ENCODE results near the gene SCP2. TPM values are rescaled to one million over a fixed set of nuclear protein-coding genes. Genes with fewer than 3 reads are reported as not detected.

Gene SCP2
- total and polyA plus RNA-seq, 9 donors = 69.7 to 85.3 (median 75.2) TPM

DNA sequence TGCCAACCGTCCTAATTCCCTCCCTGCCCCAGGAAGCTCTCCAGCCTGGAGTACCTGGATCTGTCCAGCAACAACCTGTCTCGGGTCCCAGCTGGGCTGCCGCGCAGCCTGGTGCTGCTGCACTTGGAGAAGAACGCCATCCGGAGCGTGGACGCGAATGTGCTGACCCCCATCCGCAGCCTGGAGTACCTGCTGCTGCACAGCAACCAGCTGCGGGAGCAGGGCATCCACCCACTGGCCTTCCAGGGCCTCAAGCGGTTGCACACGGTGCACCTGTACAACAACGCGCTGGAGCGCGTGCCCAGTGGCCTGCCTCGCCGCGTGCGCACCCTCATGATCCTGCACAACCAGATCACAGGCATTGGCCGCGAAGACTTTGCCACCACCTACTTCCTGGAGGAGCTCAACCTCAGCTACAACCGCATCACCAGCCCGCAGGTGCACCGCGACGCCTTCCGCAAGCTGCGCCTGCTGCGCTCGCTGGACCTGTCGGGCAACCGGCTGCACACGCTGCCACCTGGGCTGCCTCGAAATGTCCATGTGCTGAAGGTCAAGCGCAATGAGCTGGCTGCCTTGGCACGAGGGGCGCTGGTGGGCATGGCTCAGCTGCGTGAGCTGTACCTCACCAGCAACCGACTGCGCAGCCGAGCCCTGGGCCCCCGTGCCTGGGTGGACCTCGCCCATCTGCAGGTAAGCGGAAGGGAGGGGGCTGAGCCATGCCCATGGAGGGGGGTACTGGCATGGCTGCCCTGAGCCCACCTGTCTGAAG is 151.4 kb downstream of the SCP2 start:
- WGBS (ENCODE audit: insufficient coverage) = 93% methylated on average over 46 of the region's 46 CpGs

DNA sequence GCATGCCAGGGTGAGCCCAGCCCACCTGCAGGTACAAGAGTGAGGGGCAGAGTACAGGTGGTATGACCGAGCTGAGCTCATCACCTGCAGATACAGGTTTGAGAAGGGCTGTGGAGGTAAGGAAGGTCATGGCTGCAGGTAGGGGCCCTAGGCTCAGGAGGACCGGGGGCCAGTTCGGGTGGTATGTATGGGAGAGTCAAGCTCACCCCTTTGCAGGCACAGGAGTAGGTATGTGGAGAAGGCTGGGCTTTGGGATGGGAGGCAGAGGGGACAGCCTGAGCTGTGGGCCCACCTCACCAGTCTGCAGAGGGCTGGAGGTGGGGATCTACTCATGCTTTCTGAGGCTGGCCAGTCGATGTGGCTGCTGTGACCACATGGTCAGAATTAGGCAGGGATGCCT is 152.2 kb downstream of the SCP2 start:
- H3K36me3 ChIP-seq (ENCODE audit: control insufficient read depth, insufficient read depth, low read length) = no peaks in the 10 kb centered on the region
- DNase-seq = no peak
- no peaks in the 10 kb centered on the region for H3K27me3 ChIP-seq (ENCODE audit: control insufficient read depth, insufficient read depth, low read length)
- no peaks in the 10 kb centered on the region for H3K9me3 ChIP-seq (replicated peaks; ENCODE audit: control insufficient read depth, low read depth, low read length)
- H3K27ac ChIP-seq (ENCODE audit: low read length) = no peak overlapping the region
- 91% methylated on average over 3 of the region's 4 CpGs for WGBS (ENCODE audit: insufficient coverage)
- peaks cover 9% of the 10 kb centered on the region for H3K4me1 ChIP-seq (ENCODE audit: control insufficient read depth, insufficient read depth, low read length)
- H3K4me3 ChIP-seq (ENCODE audit: low read length) = no peak overlapping the region

More for the DNA sequence above, 151.4 kb downstream of the SCP2 start:
- no peak for DNase-seq
- no peaks in the 10 kb centered on the region for H3K9me3 ChIP-seq (replicated peaks; ENCODE audit: control insufficient read depth, low read depth, low read length)
- H3K27me3 ChIP-seq (ENCODE audit: control insufficient read depth, insufficient read depth, low read length) = no peaks in the 10 kb centered on the region
- no peaks in the 10 kb centered on the region for H3K36me3 ChIP-seq (ENCODE audit: control insufficient read depth, insufficient read depth, low read length)
- H3K4me3 ChIP-seq (ENCODE audit: low read length) = no peak overlapping the region
- H3K27ac ChIP-seq (ENCODE audit: low read length) = no peak overlapping the region
- peaks cover 14% of the 10 kb centered on the region for H3K4me1 ChIP-seq (ENCODE audit: control insufficient read depth, insufficient read depth, low read length)

DNA sequence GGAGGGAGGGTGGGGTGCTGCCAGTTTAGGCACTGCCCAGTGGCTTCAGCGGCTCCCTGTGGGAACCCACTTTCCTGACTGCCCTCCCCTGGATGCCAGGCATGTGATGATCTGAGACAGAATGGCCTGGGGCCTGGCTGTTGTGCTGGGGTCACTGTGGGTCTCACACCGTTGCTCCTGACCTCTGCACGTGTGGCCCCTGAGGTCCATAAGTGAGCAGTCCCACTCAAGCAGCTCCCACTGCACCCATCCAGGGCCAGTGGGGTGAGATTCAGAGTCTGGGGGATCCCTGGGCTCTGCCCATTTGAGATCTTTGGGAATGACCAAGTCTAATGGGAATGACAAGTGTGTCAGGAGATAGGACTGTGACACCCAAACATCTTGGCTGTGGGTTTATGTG is 153.0 kb downstream of the SCP2 start:
- DNase-seq = no peak
- Histone ChIP-seq H3K4me1 (ENCODE audit: control insufficient read depth, insufficient read depth, low read length) (peaks cover 5% of the 10 kb centered on the region), H3K36me3 (ENCODE audit: control insufficient read depth, insufficient read depth, low read length) (no peaks in the 10 kb centered on the region), H3K9me3 (replicated peaks; ENCODE audit: control insufficient read depth, low read depth, low read length) (no peaks in the 10 kb centered on the region), H3K4me3 (ENCODE audit: low read length) (no peak overlapping the region), H3K27ac (ENCODE audit: low read length) (no peak overlapping the region), H3K27me3 (ENCODE audit: control insufficient read depth, insufficient read depth, low read length) (no peaks in the 10 kb centered on the region)
- WGBS (ENCODE audit: insufficient coverage) = 100% methylated on average over 1 of the region's 3 CpGs

DNA sequence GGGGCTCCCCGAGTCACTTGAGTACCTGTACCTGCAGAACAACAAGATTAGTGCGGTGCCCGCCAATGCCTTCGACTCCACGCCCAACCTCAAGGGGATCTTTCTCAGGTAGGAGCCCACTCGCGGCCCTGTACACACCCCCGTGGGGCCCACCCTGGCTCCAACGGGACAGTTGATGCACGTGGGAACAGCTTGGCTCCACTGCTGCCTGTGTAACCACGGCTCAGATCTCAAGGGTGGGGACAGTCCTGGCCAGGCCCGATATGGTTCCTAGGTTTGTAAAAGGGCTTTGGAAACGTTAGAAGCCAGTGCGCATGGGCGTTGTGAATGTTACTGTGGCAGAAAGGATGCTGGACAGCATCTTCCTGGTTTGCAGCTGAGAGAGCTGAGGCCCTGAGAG is 153.7 kb downstream of the SCP2 start:
- H3K9me3 ChIP-seq (replicated peaks; ENCODE audit: control insufficient read depth, low read depth, low read length) = no peaks in the 10 kb centered on the region
- no peaks in the 10 kb centered on the region for H3K36me3 ChIP-seq (ENCODE audit: control insufficient read depth, insufficient read depth, low read length)
- no peak overlapping the region for H3K4me3 ChIP-seq (ENCODE audit: low read length)
- WGBS (ENCODE audit: insufficient coverage) = 79% methylated on average over 13 of the region's 15 CpGs
- no peaks in the 10 kb centered on the region for H3K27me3 ChIP-seq (ENCODE audit: control insufficient read depth, insufficient read depth, low read length)
- H3K27ac ChIP-seq (ENCODE audit: low read length) = no peak overlapping the region
- peaks cover 5% of the 10 kb centered on the region for H3K4me1 ChIP-seq (ENCODE audit: control insufficient read depth, insufficient read depth, low read length)
- no peak for DNase-seq

DNA sequence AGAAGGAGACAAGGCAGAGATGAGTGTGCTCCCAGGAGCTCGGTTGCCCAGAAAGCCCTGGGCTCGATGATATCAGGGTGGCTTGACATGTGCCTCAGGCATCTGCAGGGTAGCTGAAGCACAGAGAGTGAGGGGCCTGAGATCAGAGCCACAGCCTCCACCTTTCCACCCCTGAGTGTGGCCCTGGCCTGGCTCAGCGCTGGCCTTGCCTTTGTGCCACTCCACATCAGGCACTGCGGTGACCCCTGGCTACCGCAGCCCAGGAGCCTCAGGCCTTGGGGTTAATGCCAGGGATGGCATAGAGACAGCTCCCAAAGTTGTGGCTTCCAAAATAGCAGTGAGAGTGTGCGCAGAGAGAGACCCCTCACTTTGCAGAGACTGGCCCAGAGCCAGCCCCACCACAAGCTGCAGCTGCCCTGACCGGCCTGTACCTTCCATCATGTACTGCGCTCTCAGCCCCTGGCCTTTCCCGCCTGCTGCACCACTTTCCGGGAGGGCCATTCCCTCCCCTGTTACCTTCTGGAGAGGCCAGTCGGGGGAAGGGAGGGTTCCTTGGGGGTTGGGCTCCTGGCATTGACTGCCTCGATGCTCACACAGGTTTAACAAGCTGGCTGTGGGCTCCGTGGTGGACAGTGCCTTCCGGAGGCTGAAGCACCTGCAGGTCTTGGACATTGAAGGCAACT is 154.4 kb downstream of the SCP2 start:
- H3K4me3 ChIP-seq (ENCODE audit: low read length) = no peak overlapping the region
- H3K36me3 ChIP-seq (ENCODE audit: control insufficient read depth, insufficient read depth, low read length) = no peaks in the 10 kb centered on the region
- WGBS (ENCODE audit: insufficient coverage) = 66% methylated on average over 6 of the region's 14 CpGs
- no peak overlapping the region for H3K27ac ChIP-seq (ENCODE audit: low read length)
- peaks cover 10% of the 10 kb centered on the region for H3K4me1 ChIP-seq (ENCODE audit: control insufficient read depth, insufficient read depth, low read length)
- no peaks in the 10 kb centered on the region for H3K9me3 ChIP-seq (replicated peaks; ENCODE audit: control insufficient read depth, low read depth, low read length)
- DNase-seq = no peak
- H3K27me3 ChIP-seq (ENCODE audit: control insufficient read depth, insufficient read depth, low read length) = no peaks in the 10 kb centered on the region

DNA sequence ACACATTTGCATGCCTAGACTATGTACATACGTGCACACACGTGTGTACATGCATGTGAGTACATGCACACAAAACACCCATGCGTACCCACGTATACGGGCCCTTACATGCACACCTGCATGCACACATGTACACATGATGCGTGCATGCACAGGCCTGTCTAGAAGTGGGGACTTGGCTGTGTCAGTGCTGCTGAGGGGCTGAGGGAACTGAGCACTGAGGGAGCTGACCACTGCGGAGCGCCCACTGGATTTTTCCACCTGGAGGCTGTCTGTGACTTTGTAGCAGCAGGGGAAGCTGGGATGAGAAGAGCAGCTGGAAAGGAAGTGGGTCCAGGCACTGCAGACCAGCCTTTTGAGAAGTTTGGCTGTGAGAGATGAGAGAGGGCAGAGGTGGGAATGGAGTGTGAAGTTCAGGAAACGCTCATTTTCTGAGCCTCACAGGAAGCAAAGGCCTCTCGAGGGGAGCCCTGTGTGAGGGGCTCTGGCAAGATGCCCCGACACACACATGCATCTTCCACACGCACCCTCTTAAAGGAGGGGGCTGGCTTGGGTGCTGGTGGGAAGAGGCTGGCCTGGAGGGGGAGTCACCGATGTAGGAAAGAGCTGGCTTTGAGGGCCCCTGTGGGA is 155.9 kb downstream of the SCP2 start:
- 61% methylated on average over 9 of the region's 13 CpGs for WGBS (ENCODE audit: insufficient coverage)
- DNase-seq = no peak
- no peaks in the 10 kb centered on the region for H3K27me3 ChIP-seq (ENCODE audit: control insufficient read depth, insufficient read depth, low read length)
- no peak overlapping the region for H3K27ac ChIP-seq (ENCODE audit: low read length)
- no peaks in the 10 kb centered on the region for H3K9me3 ChIP-seq (replicated peaks; ENCODE audit: control insufficient read depth, low read depth, low read length)
- no peak overlapping the region for H3K4me3 ChIP-seq (ENCODE audit: low read length)
- H3K36me3 ChIP-seq (ENCODE audit: control insufficient read depth, insufficient read depth, low read length) = no peaks in the 10 kb centered on the region
- H3K4me1 ChIP-seq (ENCODE audit: control insufficient read depth, insufficient read depth, low read length) = peaks cover 24% of the 10 kb centered on the region

DNA sequence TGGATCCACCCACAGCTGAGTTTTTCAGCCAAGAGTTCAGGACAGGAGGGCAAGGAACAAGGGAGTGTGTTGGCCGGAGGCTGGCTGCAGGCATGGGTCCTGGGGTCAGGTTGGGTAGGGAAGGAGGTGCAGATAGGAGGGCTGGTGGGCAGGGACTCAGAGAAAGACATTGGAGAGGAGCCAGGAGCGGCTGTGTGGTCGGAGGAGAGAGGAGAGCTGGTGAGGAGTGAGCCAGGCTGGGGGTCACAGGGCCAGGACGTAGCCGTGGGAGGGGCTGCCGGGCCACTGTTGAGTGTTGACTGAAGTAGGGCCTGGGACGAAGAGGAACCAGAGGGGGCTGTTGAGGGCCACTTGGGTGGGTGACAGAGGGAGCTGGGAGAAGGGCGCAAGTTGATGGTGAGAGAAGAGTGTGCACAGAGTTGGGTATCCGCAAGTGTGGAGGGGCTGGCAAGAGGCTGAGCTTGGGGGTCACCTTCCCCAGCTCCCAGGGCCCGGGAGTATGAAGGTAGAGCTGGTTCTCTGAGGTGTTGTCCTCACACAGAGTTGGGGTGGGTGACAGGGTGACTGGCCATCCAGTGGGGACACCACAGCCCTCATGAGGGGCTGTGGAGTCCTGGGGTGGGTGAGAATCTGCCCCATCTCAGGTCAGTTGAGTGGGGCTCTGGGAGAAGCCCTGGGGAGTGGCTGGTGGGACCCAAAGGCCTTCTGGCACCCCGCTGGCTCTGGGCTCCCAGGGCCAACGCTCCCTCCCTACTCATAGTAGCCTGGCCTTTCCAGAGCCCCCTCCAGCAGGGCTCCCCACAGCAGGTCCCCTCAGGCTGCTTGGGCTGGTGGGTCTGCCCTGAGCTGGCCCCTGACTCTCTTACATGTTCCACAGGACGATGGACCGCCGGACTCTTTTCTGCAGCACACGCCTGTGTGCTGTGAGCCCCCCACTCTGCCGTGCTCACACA is 156.8 kb downstream of the SCP2 start:
- no peaks in the 10 kb centered on the region for H3K36me3 ChIP-seq (ENCODE audit: control insufficient read depth, insufficient read depth, low read length)
- H3K4me3 ChIP-seq (ENCODE audit: low read length) = no peak overlapping the region
- WGBS (ENCODE audit: insufficient coverage) = 70% methylated on average over 15 of the region's 17 CpGs
- H3K9me3 ChIP-seq (replicated peaks; ENCODE audit: control insufficient read depth, low read depth, low read length) = no peaks in the 10 kb centered on the region
- no peak for DNase-seq
- H3K4me1 ChIP-seq (ENCODE audit: control insufficient read depth, insufficient read depth, low read length) = peaks cover 34% of the 10 kb centered on the region
- no peaks in the 10 kb centered on the region for H3K27me3 ChIP-seq (ENCODE audit: control insufficient read depth, insufficient read depth, low read length)
- no peak overlapping the region for H3K27ac ChIP-seq (ENCODE audit: low read length)

DNA sequence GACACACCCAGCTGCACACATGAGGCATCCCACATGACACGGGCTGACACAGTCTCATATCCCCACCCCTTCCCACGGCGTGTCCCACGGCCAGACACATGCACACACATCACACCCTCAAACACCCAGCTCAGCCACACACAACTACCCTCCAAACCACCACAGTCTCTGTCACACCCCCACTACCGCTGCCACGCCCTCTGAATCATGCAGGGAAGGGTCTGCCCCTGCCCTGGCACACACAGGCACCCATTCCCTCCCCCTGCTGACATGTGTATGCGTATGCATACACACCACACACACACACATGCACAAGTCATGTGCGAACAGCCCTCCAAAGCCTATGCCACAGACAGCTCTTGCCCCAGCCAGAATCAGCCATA is 157.5 kb downstream of the SCP2 start:
- Histone ChIP-seq H3K9me3 (replicated peaks; ENCODE audit: control insufficient read depth, low read depth, low read length) (no peaks in the 10 kb centered on the region), H3K36me3 (ENCODE audit: control insufficient read depth, insufficient read depth, low read length) (no peaks in the 10 kb centered on the region), H3K4me3 (ENCODE audit: low read length) (no peak overlapping the region), H3K4me1 (ENCODE audit: control insufficient read depth, insufficient read depth, low read length) (peaks cover 41% of the 10 kb centered on the region), H3K27me3 (ENCODE audit: control insufficient read depth, insufficient read depth, low read length) (no peaks in the 10 kb centered on the region), H3K27ac (ENCODE audit: low read length) (no peak overlapping the region)
- WGBS (ENCODE audit: insufficient coverage) = 84% methylated on average over 8 of the region's 8 CpGs
- no peak for DNase-seq

DNA sequence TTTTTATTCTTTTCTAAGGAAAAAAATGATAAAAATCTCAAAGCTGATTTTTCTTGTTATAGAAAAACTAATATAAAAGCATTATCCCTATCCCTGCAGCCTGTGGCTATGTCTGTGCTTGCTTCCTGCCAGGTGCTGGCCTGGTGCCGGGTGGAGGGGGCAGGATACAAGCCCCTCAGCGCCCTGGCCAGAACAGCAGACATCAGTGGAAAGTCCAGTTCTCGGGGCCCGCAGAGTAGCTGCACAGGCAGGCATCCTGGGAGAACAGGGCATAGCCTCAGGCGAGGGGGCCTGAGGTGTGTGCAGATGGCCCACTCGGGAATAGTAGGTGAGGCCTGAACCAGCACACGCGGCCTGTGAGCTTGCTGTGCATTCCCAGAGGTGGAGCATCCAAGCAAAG is 158.3 kb downstream of the SCP2 start:
- H3K27me3 ChIP-seq (ENCODE audit: control insufficient read depth, insufficient read depth, low read length) = no peaks in the 10 kb centered on the region
- 84% methylated on average over 8 of the region's 8 CpGs for WGBS (ENCODE audit: insufficient coverage)
- H3K27ac ChIP-seq (ENCODE audit: low read length) = no peak overlapping the region
- no peaks in the 10 kb centered on the region for H3K36me3 ChIP-seq (ENCODE audit: control insufficient read depth, insufficient read depth, low read length)
- no peaks in the 10 kb centered on the region for H3K9me3 ChIP-seq (replicated peaks; ENCODE audit: control insufficient read depth, low read depth, low read length)
- H3K4me1 ChIP-seq (ENCODE audit: control insufficient read depth, insufficient read depth, low read length) = peaks cover 49% of the 10 kb centered on the region
- no peak overlapping the region for H3K4me3 ChIP-seq (ENCODE audit: low read length)
- no peak for DNase-seq

Data from muscle of leg (tissue), 11 donors.